Glutamatergic neuron (in vitro differentiated cells): ENCODE measurements around the gene CST6. TPM values are rescaled to one million over a fixed set of nuclear protein-coding genes. Genes with fewer than 3 reads are reported as not detected.

Experiments
- DNase-seq: peaks from one replicate; pipeline ENCODE4 v3.0.0; 2022
- H3K27ac Mint-ChIP-seq: one replicate; pipeline ENCODE4 v1.8.0; 2020; ENCODE audit warnings: mild to moderate bottlenecking, mixed read lengths, inconsistent platforms; ENCODE audit not compliant: unreplicated experiment
- H3K27me3 Mint-ChIP-seq: one replicate; pipeline ENCODE4 v1.8.0; 2020; ENCODE audit warnings: mild to moderate bottlenecking, moderate library complexity, mixed read lengths, inconsistent platforms; ENCODE audit not compliant: unreplicated experiment
- H3K36me3 Mint-ChIP-seq: one replicate; pipeline ENCODE4 v1.8.0; 2020; ENCODE audit warnings: mild to moderate bottlenecking, mixed read lengths, inconsistent platforms; ENCODE audit not compliant: unreplicated experiment
- H3K4me1 Mint-ChIP-seq: one replicate; pipeline ENCODE4 v1.8.0; 2020; ENCODE audit warnings: mild to moderate bottlenecking, low read depth, mixed read lengths, inconsistent platforms; ENCODE audit not compliant: unreplicated experiment
- H3K4me3 Mint-ChIP-seq: one replicate; pipeline ENCODE4 v1.8.0; 2020; ENCODE audit warnings: mild to moderate bottlenecking, mixed read lengths, inconsistent platforms; ENCODE audit not compliant: unreplicated experiment
- H3K9me3 Mint-ChIP-seq: one replicate; pipeline ENCODE4 v1.8.0; 2020; ENCODE audit warnings: mild to moderate bottlenecking, moderate library complexity, mixed read lengths, inconsistent platforms; ENCODE audit not compliant: unreplicated experiment
- long read RNA-seq: library from polyadenylated mRNA; unstranded; transcript quantifications from one replicate; pipeline ENCODE4 v2.0.0, GENCODE V29; 2020; ENCODE audit not compliant: unreplicated experiment
- total RNA-seq: library from RNA; stranded (reverse); fragmentation: NEBNext Ultra II Directional; extraction: Animal tissue kit (Norgen Biotek cat#: 25700); gene quantifications from one replicate; pipeline ENCODE4 v1.2.1, GENCODE V29; 2021; ENCODE audit not compliant: unreplicated experiment
- TF ChIP-seq, protein P1 (sequence below): fragments of 200-600 bp; sonication (generic); IDR thresholded peaks from one replicate; pipeline ENCODE4 v1.5.0; 2021; ENCODE audit not compliant: partially characterized antibody, unreplicated experiment

The CST6 gene, protein sequence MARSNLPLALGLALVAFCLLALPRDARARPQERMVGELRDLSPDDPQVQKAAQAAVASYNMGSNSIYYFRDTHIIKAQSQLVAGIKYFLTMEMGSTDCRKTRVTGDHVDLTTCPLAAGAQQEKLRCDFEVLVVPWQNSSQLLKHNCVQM
- not detected for total RNA-seq
- long read RNA-seq = 0 reads

GRCh38 chr11:66011785-66012303 is at the start of gene CST6:
Gene CST6, plus strand, starts transcription at chr11:66012008. Its CDS starts 37 bp downstream, at chr11:66012045.
- DNase-seq = no peak
- H3K27ac Mint-ChIP-seq = no peak within 1 kb of the TSS
- no peaks in the 10 kb centered on the region for H3K9me3 Mint-ChIP-seq
- peaks cover 6% of the 10 kb centered on the region for H3K27me3 Mint-ChIP-seq
- H3K36me3 Mint-ChIP-seq = no peaks in the 10 kb centered on the region
- H3K4me3 Mint-ChIP-seq = no peak within 1 kb of the TSS
- TF ChIP-seq, protein P1, sequence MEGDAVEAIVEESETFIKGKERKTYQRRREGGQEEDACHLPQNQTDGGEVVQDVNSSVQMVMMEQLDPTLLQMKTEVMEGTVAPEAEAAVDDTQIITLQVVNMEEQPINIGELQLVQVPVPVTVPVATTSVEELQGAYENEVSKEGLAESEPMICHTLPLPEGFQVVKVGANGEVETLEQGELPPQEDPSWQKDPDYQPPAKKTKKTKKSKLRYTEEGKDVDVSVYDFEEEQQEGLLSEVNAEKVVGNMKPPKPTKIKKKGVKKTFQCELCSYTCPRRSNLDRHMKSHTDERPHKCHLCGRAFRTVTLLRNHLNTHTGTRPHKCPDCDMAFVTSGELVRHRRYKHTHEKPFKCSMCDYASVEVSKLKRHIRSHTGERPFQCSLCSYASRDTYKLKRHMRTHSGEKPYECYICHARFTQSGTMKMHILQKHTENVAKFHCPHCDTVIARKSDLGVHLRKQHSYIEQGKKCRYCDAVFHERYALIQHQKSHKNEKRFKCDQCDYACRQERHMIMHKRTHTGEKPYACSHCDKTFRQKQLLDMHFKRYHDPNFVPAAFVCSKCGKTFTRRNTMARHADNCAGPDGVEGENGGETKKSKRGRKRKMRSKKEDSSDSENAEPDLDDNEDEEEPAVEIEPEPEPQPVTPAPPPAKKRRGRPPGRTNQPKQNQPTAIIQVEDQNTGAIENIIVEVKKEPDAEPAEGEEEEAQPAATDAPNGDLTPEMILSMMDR = no peak
- H3K4me1 Mint-ChIP-seq = no peaks in the 10 kb centered on the region

DNA sequence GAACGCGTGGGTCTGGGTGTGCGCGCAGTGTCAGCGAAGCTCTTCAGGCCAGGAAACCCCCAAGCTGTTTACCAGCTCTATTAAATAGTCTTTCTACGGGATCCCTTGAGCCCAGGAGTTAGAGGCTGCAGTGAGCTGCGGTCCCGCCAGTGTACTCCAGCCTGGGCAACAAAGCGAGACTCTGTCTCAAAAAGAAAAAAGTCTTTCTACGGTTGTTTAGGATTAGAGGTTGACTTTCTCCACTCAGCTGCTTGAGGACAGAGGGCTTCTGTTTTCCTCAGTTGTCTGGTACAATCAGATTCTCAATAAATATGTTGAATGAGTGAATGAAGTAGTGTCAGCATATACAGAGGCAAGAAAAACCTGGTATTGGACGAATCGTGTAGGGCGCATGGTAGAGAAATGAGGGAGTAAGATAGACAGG is 49.7 kb upstream of the CST6 start:
- TF ChIP-seq, protein P1 = no peak
- Mint-ChIP-seq H3K27ac (peak overlapping the region; percentile 60), H3K4me3 (peak overlapping the region; percentile 89), H3K36me3 (no peaks in the 10 kb centered on the region), H3K9me3 (peaks cover 6% of the 10 kb centered on the region), H3K4me1 (peaks cover 11% of the 10 kb centered on the region), H3K27me3 (peaks cover 11% of the 10 kb centered on the region)
- no peak for DNase-seq

GRCh38 chr11:65964906-65965305 is 46.9 kb upstream of the CST6 start:
- H3K4me3 Mint-ChIP-seq = no peak overlapping the region
- TF ChIP-seq, protein P1 = no peak
- H3K27ac Mint-ChIP-seq = no peak overlapping the region
- peaks cover 11% of the 10 kb centered on the region for H3K4me1 Mint-ChIP-seq
- no peak for DNase-seq
- H3K27me3 Mint-ChIP-seq = peaks cover 11% of the 10 kb centered on the region
- H3K36me3 Mint-ChIP-seq = peaks cover 4% of the 10 kb centered on the region
- H3K9me3 Mint-ChIP-seq = peaks cover 12% of the 10 kb centered on the region

DNA sequence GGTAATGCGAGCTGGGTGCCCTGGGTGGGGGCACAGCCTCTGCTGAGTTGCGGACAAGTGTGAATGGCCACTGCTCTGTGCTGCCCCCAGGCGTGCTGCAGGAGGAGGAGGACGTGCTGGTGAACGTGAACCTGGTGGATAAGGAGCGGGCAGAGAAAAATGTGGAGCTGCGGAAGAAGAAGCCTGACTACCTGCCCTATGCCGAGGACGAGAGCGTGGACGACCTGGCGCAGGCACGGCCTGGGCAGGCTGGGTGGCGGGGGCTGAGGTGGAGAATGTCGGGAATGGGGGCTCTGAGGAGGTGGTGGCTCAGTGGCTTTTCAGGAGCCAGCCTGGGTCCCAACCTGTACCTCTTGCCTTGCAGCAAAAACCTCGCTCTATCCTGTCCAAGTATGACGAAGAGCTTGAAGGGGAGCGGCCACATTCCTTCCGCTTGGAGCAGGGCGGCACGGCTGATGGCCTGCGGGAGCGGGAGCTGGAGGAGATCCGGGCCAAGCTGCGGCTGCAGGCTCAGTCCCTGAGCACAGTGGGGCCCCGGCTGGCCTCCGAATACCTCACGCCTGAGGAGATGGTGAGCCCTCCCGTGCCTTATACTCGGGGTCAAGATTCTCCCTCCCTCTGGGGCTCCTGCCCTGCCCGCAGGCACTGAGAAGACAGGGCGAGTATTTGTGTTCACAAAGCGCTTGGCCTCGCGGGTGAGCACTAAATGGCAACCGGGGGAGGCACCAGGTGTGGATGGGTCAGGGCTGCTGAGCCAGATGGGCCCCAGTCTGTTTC is 45.6 kb upstream of the CST6 start:
- DNase-seq = no peak
- TF ChIP-seq, protein P1 = no peak
- Mint-ChIP-seq H3K9me3 (peaks cover 17% of the 10 kb centered on the region), H3K4me1 (peaks cover 13% of the 10 kb centered on the region), H3K27ac (no peak overlapping the region), H3K27me3 (peaks cover 14% of the 10 kb centered on the region), H3K4me3 (no peak overlapping the region), H3K36me3 (peaks cover 4% of the 10 kb centered on the region)
